IPS DF 6.9 (cell line): ENCODE measurements around the gene CFH.
"Not testable (repeated sequence)": the region's sequence is repeated elsewhere in the genome, so short reads cannot be mapped to it uniquely, and the experiment has no call there.

Source experiments
- DNase-seq: peaks from one replicate; pipeline ENCODE4 v3.0.0-alpha.2; 2013; ENCODE audit warnings: low read depth, low spot score
- H3K27ac ChIP-seq: one replicate; pipeline ENCODE4 v1.5.1; 2013; ENCODE audit warnings: low read length, control low read depth
- H3K27me3 ChIP-seq: 2 replicates; pipeline ENCODE4 v1.6.1; 2013; ENCODE audit warnings: mild to moderate bottlenecking, low read length; ENCODE audit not compliant: control insufficient read depth, insufficient read depth
- H3K36me3 ChIP-seq: 2 replicates; pipeline ENCODE4 v1.6.1; 2013; ENCODE audit warnings: low read length; ENCODE audit not compliant: control insufficient read depth, insufficient read depth
- H3K4me1 ChIP-seq: 2 replicates; pipeline ENCODE4 v1.6.1; 2013; ENCODE audit warnings: low read length; ENCODE audit not compliant: control insufficient read depth, insufficient read depth
- H3K4me3 ChIP-seq: 2 replicates; pipeline ENCODE4 v1.5.1; 2013; ENCODE audit warnings: mild to moderate bottlenecking, low read length
- H3K9me3 ChIP-seq: 2 replicates; pipeline ENCODE4 v1.6.1; 2013; ENCODE audit warnings: low read length, inconsistent platforms; ENCODE audit not compliant: control insufficient read depth, insufficient read depth
- WGBS: extraction: QIAGEN DNeasy Blood & Tissue Kit; methylation state at CpG from one replicate; pipeline ENCODE4 v1.1.7; 2013; ENCODE audit warnings: mixed read lengths, missing lambda C conversion rate; ENCODE audit not compliant: insufficient read length, insufficient coverage; 5-methylcytosine and 5-hydroxymethylcytosine counted together

Gene CFH

GRCh38 chr1:196734460-196734859 lies 82.6 kb downstream of the CFH start:
- DNase-seq = no peak
- Histone ChIP-seq H3K4me3 (no peak overlapping the region), H3K36me3 (no peaks in the 10 kb centered on the region), H3K4me1 (no peaks in the 10 kb centered on the region), H3K9me3 (peaks cover 3% of the 10 kb centered on the region; the same call in 1 of the 2 replicates), H3K27ac (no peak overlapping the region), H3K27me3 (no peaks in the 10 kb centered on the region)
- no CpG with 5 or more reads among the region's 2 CpGs for WGBS

- Histone ChIP-seq H3K27ac (no peak overlapping the region), H3K9me3 (peaks cover 3% of the 10 kb centered on the region; the same call in 1 of the 2 replicates), H3K4me3 (no peak overlapping the region), H3K27me3 (no peaks in the 10 kb centered on the region), H3K36me3 (no peaks in the 10 kb centered on the region), H3K4me1 (no peaks in the 10 kb centered on the region)
- DNase-seq = no peak
Measured at GRCh38 chr1:196738730-196739129, 86.9 kb downstream of the CFH start.

- not testable (repeated sequence) for DNase-seq, H3K27ac ChIP-seq, H3K4me1 ChIP-seq, H3K4me3 ChIP-seq, H3K9me3 ChIP-seq, H3K36me3 ChIP-seq, H3K27me3 ChIP-seq
- no CpG with 5 or more reads among the region's 6 CpGs for WGBS
Measured at GRCh38 chr1:196743244-196743643, 91.4 kb downstream of the CFH start.

DNA sequence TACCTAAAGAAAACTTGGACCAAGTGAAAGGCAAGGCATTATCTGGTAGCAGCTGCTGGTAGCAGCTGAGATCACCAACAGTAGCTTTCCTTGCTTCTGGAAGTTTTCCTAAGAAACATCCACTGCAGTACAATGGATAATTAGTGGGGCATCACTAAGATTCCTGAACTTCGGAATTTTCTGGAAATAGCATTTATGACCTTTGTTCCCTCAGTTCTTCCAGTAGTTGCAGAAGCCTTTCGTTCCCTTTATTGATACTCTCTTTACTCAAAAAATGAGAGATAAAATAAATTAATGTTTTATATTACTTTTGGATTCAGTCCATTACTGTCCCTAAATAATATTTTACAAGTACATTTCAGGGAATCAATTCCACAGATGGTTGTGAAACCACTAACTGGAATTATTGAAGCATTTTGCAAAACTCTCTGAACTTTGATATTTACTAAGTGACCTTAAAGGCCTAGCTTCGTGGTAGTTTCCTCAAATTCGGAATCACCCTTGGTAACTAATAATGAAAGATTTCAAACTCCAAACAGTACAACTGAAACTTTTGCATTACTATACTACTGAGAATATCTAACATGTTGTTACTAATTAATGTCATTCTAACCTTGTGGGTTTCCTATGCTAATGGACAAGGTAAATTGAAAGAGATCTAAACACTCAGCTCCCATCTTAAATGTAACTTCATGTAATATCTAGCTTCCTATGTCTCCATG lies 113.3 kb downstream of the CFH start:
- not testable (repeated sequence) for H3K27ac ChIP-seq, H3K27me3 ChIP-seq, H3K9me3 ChIP-seq, DNase-seq, H3K4me1 ChIP-seq, H3K36me3 ChIP-seq, H3K4me3 ChIP-seq
- WGBS = no CpG with 5 or more reads among the region's 4 CpGs

DNA sequence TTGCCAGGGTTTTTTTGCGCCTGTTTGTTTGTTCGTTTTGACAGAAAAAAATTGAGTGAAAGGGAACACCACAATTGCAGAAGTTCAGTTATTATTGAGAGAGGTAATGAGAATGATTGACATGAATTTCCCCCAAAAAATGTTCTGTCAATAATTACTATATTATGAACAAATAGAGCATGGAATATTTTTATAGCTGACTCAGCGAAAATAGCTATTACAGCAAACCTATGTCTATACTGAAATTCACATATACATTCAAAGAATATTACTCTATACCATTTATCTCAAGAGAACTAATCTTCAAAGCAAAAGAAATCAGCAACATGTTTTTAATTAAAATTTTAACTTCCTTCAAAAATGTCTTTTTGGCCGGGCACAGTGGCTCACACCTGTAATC lies 118.0 kb downstream of the CFH start:
- H3K27ac ChIP-seq, H3K9me3 ChIP-seq, H3K4me1 ChIP-seq, H3K36me3 ChIP-seq, H3K4me3 ChIP-seq, DNase-seq, H3K27me3 ChIP-seq: not testable (repeated sequence)
- no CpG with 5 or more reads among the region's 4 CpGs for WGBS

DNA sequence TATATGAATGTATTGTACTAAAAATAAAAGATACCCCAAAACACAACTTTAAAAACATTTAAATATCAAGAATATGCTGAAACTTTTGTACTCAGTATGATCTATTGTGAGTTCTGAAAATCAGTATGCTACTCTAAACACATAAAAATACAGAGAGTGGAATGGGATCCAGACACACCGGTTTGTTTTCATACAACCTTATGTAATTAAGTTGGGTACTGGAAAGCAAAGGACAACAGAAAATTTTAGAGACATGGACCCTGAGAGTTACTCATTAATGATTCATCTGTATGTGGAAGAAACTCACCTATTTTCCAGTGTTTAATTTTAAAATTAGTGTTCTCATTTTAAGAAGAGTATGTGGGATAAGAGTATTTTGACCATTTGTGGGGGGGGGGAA lies 121.9 kb downstream of the CFH start:
- Histone ChIP-seq H3K27me3 (no peaks in the 10 kb centered on the region), H3K4me1 (no peaks in the 10 kb centered on the region), H3K4me3 (no peak overlapping the region), H3K36me3 (no peaks in the 10 kb centered on the region), H3K27ac (no peak overlapping the region), H3K9me3 (no peaks in the 10 kb centered on the region)
- WGBS = no CpG with 5 or more reads among the region's 1 CpG
- DNase-seq = no peak

GRCh38 chr1:196774175-196774574 lies 122.3 kb downstream of the CFH start:
- no peaks in the 10 kb centered on the region for H3K27me3 ChIP-seq
- H3K4me3 ChIP-seq = no peak overlapping the region
- no peaks in the 10 kb centered on the region for H3K9me3 ChIP-seq
- no peaks in the 10 kb centered on the region for H3K4me1 ChIP-seq
- no peak for DNase-seq
- no peaks in the 10 kb centered on the region for H3K36me3 ChIP-seq
- no peak overlapping the region for H3K27ac ChIP-seq
- no CpG with 5 or more reads among the region's 2 CpGs for WGBS

DNA sequence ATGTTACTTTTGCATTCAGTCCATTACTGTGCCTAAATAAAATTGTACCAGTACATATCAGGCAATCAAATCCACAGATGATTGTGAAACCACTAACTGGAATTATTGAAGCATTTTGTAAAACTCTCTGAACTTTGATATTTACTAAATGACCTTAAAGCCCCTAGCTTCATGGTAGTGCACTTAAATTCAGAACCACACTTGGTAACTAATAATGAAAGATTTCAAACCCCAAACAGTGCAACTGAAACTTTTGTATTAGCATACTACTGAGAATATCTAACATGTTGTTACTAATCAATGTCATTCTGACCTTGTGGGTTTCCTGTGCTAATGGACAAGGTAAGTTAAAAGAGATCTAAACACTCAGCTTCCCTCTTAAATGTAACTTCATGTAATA lies 122.8 kb downstream of the CFH start, which contains the start of gene CFHR3:
Gene CFHR3, plus strand, starts transcription at position 238 of the 400 bp plus-strand sequence. Its CDS starts 47 bp downstream, at position 285.
- no peaks in the 10 kb centered on the region for H3K9me3 ChIP-seq
- H3K4me3 ChIP-seq = no peak within 1 kb of the TSS
- no peak for DNase-seq
- no peaks in the 10 kb centered on the region for H3K4me1 ChIP-seq
- no peak within 1 kb of the TSS for H3K27ac ChIP-seq
- H3K27me3 ChIP-seq = no peaks in the 10 kb centered on the region
- H3K36me3 ChIP-seq = no peaks in the 10 kb centered on the region

DNA sequence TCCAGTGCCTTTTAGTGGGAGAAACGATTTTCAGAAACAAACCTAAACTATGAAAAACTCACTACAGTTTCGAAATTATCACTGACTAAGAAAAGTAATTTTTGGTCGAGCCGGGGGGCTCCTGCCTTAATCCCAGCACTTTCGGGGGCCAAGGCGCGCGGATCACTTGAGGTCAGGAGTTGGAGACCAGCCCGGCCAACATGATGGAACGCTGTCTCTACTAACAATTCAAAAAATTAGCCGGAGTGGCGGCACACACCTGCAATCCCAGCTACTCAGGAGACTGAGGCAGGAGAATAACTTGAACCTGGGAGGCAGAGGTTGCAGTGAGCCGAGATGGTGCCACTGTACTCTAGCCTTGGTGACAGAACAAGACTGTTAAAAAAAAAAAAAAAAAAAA lies 125.8 kb downstream of the CFH start:
- H3K27ac ChIP-seq = no peak overlapping the region
- no peak overlapping the region for H3K4me3 ChIP-seq
- no peaks in the 10 kb centered on the region for H3K4me1 ChIP-seq
- no peak for DNase-seq
- H3K36me3 ChIP-seq = no peaks in the 10 kb centered on the region
- no peaks in the 10 kb centered on the region for H3K27me3 ChIP-seq
- no CpG with 5 or more reads among the region's 13 CpGs for WGBS
- H3K9me3 ChIP-seq = no peaks in the 10 kb centered on the region

GRCh38 chr1:196779093-196779492 lies 127.2 kb downstream of the CFH start:
- Histone ChIP-seq H3K27me3 (no peaks in the 10 kb centered on the region), H3K9me3 (no peaks in the 10 kb centered on the region), H3K4me3 (no peak overlapping the region), H3K4me1 (no peaks in the 10 kb centered on the region), H3K36me3 (no peaks in the 10 kb centered on the region), H3K27ac (no peak overlapping the region)
- no CpG with 5 or more reads among the region's 1 CpG for WGBS
- DNase-seq = no peak

DNA sequence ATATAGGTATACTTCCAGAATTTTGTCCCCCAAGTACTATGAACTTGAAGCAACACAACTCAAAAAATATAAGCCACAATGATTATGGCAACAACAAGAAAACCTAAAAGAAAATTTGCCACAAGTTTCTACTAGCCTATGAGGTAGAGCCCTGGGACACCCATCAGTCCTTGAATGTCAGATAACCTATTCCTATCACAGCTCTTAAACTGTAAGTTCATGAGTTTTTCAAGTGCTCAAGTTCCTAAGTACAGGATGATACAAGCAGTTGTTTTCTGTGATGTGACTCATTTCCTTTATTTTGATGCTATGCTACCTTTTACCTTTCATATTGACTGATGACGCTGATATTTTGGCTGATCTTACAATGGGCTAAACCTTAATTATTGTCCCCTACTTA lies 139.4 kb downstream of the CFH start:
- H3K4me3 ChIP-seq, DNase-seq, H3K36me3 ChIP-seq, H3K27ac ChIP-seq, H3K27me3 ChIP-seq, H3K9me3 ChIP-seq, H3K4me1 ChIP-seq: not testable (repeated sequence)
- WGBS = no CpG with 5 or more reads among the region's 1 CpG
